SK-N-SH treated with all-trans-retinoic acid at 6 μM for 48 hours (cell line): Measurements from ENCODE around the gene UBE2I.

ENCODE experiments used
- ATAC-seq: fragments of 200-7000 bp; cut with Tn5 transposase; 3 replicates; pipeline ENCODE4 v1.9.1; 2020; ENCODE audit warnings: mild to moderate bottlenecking, moderate library complexity
- ARNTL ChIP-seq: fragments of 450-650 bp; formaldehyde crosslinking; IDR thresholded peaks from 2 replicates; pipeline ENCODE4 v1.5.0; 2020; ENCODE audit warnings: low read depth, mild to moderate bottlenecking, moderate library complexity, borderline replicate concordance
- CSDC2 ChIP-seq: fragments of 250-450 bp; sonication (Bioruptor Pico); IDR thresholded peaks from 2 replicates; pipeline ENCODE4 v1.5.0; 2020; ENCODE audit warnings: mild to moderate bottlenecking, moderate library complexity
- ESRRG ChIP-seq: fragments of 250-450 bp; sonication (Bioruptor Pico); IDR thresholded peaks from 2 replicates; pipeline ENCODE4 v1.6.1; 2021; ENCODE audit warnings: mild to moderate bottlenecking
- GLIS3 ChIP-seq: fragments of 250-450 bp; sonication (Bioruptor Pico); IDR thresholded peaks from 2 replicates; pipeline ENCODE4 v1.5.0; 2020; ENCODE audit warnings: mild to moderate bottlenecking, moderate library complexity
- ISL1 ChIP-seq: fragments of 250-450 bp; sonication (Bioruptor Pico); IDR thresholded peaks from 2 replicates; pipeline ENCODE4 v2.1.2; 2022; ENCODE audit warnings: mild to moderate bottlenecking, moderate library complexity
- PPARA ChIP-seq: fragments of 250-450 bp; sonication (Bioruptor Pico); IDR thresholded peaks from 2 replicates; pipeline ENCODE4 v1.5.0; 2020; ENCODE audit warnings: mild to moderate bottlenecking, borderline replicate concordance
- RARB ChIP-seq: fragments of 250-450 bp; sonication (Bioruptor Pico); IDR thresholded peaks from 2 replicates; pipeline ENCODE4 v1.8.0; 2021; ENCODE audit warnings: mild to moderate bottlenecking, moderate library complexity
- TCF4 ChIP-seq: fragments of 250-450 bp; sonication (Bioruptor Pico); IDR thresholded peaks from 2 replicates; pipeline ENCODE4 v1.8.0; 2021; ENCODE audit warnings: mild to moderate bottlenecking, moderate library complexity, borderline replicate concordance
- TOX ChIP-seq: fragments of 250-450 bp; sonication (Bioruptor Pico); IDR thresholded peaks from 2 replicates; pipeline ENCODE4 v1.8.0; 2021; ENCODE audit warnings: mild to moderate bottlenecking, moderate library complexity, borderline replicate concordance
- ZFP3 ChIP-seq: fragments of 250-450 bp; sonication (Bioruptor Pico); IDR thresholded peaks from 2 replicates; pipeline ENCODE4 v1.5.0; 2020; ENCODE audit warnings: mild to moderate bottlenecking, moderate library complexity
- ZNF565 ChIP-seq: fragments of 450-650 bp; formaldehyde crosslinking; conservative IDR thresholded peaks from 2 replicates; pipeline ENCODE4 v1.5.0; 2020; ENCODE audit warnings: low read depth, mild to moderate bottlenecking, moderate library complexity
- ZNF70 ChIP-seq: fragments of 450-650 bp; formaldehyde crosslinking; IDR thresholded peaks from 2 replicates; pipeline ENCODE4 v1.5.0; 2020; ENCODE audit warnings: mild to moderate bottlenecking, moderate library complexity
- ZNF8 ChIP-seq: fragments of 450-650 bp; formaldehyde crosslinking; IDR thresholded peaks from 2 replicates; pipeline ENCODE4 v1.5.0; 2020; ENCODE audit warnings: mild to moderate bottlenecking, moderate library complexity
- TF ChIP-seq, protein P1 (sequence below): fragments of 250-450 bp; sonication (Bioruptor Pico); IDR thresholded peaks from 2 replicates; pipeline ENCODE4 v1.5.1; 2021; ENCODE audit warnings: mild to moderate bottlenecking, moderate library complexity
- TF ChIP-seq, protein P2 (sequence below): fragments of 250-450 bp; sonication (Bioruptor Pico); IDR thresholded peaks from 2 replicates; pipeline ENCODE4 v1.8.0; 2020; ENCODE audit warnings: mild to moderate bottlenecking, moderate library complexity, borderline replicate concordance
- TF ChIP-seq, protein P3 (sequence below): fragments of 250-450 bp; sonication (Bioruptor Pico); IDR thresholded peaks from 2 replicates; pipeline ENCODE4 v1.8.0; 2021; ENCODE audit warnings: low read depth, mild to moderate bottlenecking, moderate library complexity, borderline replicate concordance
- TF ChIP-seq, protein P4 (sequence below): fragments of 250-450 bp; sonication (Bioruptor Pico); IDR thresholded peaks from 2 replicates; pipeline ENCODE4 v1.5.0; 2020; ENCODE audit warnings: mild to moderate bottlenecking, moderate library complexity

UBE2I gene

DNA sequence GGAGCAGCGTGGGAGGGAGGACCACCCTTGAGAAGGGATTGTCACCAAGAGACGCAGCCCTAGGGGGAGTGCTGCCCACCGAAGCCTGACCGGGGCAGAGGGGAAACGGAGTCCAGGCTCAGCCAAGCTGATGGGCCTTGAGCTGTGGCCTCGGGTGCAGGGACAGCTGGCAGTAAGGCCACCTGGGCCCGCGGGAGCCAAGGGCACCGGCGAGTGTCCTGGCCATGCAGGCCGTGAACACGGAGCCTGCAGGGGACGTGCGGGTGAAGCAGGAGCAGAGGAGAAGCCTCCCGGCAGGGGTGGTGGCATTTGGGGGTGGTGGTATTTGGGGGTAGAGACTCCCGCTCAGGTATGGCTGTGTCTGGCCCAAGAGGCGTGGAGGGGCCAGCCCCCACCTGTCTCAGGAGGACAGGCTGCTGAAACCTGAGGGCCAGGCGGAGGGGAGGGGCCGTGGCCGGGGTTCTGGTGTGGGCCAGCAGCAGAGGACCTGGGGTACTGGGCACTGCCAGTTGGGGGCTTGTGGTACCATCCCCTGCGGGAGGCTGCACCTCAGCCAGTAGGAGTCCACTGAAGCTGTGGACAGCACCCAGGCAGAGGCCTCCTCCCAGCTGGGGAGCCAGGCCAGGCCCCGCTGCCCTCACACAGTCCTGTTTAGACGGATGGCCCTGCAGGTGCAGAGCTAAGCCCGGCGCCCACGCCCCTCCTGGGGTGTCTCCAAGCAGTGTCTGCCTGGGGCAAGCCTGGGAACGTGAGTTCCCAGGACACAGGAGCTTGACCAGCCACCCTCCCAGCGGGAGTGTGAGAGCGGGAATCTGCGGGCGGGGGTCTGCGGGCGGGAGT, 46.8 kb downstream of the UBE2I start:
- ATAC-seq, result no peak
- TF ChIP-seq GLIS3 (CRISPR knock-in tag), result no peak
- TF ChIP-seq TOX (CRISPR knock-in tag), result no peak
- TF ChIP-seq, all 23 proteins: peak for 0

DNA sequence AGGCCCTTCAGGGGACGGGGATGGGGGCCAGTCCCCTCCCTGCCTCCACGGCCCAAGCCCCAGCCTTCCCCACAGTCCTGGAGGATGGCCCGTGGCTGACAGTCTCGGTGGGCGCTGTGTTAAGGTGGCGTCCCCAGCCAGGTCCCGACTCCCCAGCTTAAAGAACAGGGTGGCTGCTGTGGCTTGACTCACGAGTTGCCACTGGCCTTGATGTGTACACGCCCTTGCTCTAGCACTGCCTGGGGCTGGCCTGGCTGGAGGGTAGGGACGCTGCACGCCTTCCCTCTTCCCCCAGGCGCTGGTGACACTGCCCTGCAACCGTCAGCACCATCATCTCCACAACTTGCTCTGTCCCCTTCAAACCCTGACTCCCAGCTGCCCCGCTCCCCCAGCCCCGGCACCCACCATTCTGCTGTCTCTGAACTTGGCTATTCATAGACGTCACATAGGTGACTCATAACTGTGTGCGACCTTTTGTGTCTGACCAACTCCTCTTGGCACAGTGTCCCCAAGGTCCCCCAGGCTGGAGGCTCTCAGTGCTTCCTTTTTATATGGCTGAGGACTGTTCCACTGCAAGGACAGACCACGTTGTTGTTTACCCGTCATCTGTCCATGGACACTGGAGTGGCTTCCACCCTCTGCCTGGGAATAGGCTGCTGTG, 48.6 kb downstream of the UBE2I start:
- no peak for ATAC-seq
- no peak for TF ChIP-seq ESRRG (CRISPR knock-in tag)
- TF ChIP-seq PPARA (CRISPR knock-in tag), result no peak
- no peak for TF ChIP-seq ZFP3 (CRISPR knock-in tag)
- no peak for TF ChIP-seq ARNTL (CRISPR knock-in tag)
- TF ChIP-seq, protein P1, sequence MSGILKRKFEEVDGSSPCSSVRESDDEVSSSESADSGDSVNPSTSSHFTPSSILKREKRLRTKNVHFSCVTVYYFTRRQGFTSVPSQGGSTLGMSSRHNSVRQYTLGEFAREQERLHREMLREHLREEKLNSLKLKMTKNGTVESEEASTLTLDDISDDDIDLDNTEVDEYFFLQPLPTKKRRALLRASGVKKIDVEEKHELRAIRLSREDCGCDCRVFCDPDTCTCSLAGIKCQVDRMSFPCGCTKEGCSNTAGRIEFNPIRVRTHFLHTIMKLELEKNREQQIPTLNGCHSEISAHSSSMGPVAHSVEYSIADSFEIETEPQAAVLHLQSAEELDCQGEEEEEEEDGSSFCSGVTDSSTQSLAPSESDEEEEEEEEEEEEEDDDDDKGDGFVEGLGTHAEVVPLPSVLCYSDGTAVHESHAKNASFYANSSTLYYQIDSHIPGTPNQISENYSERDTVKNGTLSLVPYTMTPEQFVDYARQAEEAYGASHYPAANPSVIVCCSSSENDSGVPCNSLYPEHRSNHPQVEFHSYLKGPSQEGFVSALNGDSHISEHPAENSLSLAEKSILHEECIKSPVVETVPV, result no peak
- TF ChIP-seq RARB (CRISPR knock-in tag), result no peak
- TF ChIP-seq GLIS3 (CRISPR knock-in tag), result no peak
- TF ChIP-seq ZNF8, result no peak
- TF ChIP-seq CSDC2 (CRISPR knock-in tag), result no peak
- TF ChIP-seq, protein P2, sequence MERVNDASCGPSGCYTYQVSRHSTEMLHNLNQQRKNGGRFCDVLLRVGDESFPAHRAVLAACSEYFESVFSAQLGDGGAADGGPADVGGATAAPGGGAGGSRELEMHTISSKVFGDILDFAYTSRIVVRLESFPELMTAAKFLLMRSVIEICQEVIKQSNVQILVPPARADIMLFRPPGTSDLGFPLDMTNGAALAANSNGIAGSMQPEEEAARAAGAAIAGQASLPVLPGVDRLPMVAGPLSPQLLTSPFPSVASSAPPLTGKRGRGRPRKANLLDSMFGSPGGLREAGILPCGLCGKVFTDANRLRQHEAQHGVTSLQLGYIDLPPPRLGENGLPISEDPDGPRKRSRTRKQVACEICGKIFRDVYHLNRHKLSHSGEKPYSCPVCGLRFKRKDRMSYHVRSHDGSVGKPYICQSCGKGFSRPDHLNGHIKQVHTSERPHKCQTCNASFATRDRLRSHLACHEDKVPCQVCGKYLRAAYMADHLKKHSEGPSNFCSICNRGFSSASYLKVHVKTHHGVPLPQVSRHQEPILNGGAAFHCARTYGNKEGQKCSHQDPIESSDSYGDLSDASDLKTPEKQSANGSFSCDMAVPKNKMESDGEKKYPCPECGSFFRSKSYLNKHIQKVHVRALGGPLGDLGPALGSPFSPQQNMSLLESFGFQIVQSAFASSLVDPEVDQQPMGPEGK, result no peak
- no peak for TF ChIP-seq ZNF565
- TF ChIP-seq TOX (CRISPR knock-in tag), result no peak
- TF ChIP-seq ZNF70 (CRISPR knock-in tag), result no peak

DNA sequence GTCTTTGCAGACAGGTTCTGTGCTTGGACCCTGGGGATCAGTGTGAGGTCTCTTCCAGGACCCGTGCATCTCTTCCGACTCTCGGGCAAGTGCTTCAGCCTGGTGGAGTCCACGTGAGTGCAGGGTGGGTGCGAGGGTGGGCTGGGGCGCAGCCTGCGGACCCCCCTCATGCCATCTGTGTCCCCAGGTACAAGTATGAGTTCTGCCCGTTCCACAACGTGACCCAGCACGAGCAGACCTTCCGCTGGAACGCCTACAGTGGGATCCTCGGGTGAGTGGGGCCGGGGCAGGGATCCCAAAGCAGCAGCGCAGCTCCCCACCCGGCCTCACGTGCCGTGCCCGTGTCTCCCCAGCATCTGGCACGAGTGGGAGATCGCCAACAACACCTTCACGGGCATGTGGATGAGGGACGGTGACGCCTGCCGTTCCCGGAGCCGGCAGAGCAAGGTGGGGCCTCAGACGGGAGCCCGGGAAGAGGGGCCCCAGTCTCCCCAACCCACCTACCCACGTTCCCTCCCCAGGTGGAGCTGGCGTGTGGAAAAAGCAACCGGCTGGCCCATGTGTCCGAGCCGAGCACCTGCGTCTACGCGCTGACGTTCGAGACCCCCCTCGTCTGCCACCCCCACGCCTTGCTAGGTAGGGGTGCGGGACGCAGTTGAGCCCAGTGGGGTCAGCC, 52.4 kb downstream of the UBE2I start:
- TF ChIP-seq GLIS3 (CRISPR knock-in tag), result no peak
- no peak for TF ChIP-seq TCF4 (CRISPR knock-in tag)
- TF ChIP-seq, protein P2, result no peak
- TF ChIP-seq ARNTL (CRISPR knock-in tag), result no peak
- no peak for ATAC-seq

DNA sequence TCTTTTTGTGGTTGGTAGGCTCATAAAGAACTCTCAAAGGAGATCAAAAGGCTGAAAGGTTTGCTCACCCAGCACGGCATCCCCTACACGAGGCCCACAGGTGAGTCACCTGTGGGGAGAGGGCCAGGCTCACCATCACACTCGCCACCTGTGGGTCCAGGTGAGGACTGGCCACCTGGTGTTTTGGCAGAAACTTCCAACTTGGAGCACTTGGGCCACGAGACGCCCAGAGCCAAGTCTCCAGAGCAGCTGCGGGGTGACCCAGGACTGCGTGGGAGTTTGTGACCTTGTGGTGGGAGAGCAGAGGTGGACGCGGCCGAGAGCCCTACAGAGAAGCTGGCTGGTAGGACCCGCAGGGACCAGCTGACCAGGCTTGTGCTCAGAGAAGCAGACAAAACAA, 53.4 kb downstream of the UBE2I start:
- no peak for TF ChIP-seq CSDC2 (CRISPR knock-in tag)
- no peak for TF ChIP-seq ISL1 (CRISPR knock-in tag)
- TF ChIP-seq ZFP3 (CRISPR knock-in tag), result no peak
- TF ChIP-seq, protein P3, sequence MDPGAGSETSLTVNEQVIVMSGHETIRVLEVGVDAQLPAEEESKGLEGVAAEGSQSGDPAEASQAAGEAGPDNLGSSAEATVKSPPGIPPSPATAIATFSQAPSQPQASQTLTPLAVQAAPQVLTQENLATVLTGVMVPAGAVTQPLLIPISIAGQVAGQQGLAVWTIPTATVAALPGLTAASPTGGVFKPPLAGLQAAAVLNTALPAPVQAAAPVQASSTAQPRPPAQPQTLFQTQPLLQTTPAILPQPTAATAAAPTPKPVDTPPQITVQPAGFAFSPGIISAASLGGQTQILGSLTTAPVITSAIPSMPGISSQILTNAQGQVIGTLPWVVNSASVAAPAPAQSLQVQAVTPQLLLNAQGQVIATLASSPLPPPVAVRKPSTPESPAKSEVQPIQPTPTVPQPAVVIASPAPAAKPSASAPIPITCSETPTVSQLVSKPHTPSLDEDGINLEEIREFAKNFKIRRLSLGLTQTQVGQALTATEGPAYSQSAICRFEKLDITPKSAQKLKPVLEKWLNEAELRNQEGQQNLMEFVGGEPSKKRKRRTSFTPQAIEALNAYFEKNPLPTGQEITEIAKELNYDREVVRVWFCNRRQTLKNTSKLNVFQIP, result no peak
- TF ChIP-seq PPARA (CRISPR knock-in tag), result no peak
- TF ChIP-seq RARB (CRISPR knock-in tag), result no peak
- TF ChIP-seq GLIS3 (CRISPR knock-in tag), result no peak
- TF ChIP-seq, protein P4, sequence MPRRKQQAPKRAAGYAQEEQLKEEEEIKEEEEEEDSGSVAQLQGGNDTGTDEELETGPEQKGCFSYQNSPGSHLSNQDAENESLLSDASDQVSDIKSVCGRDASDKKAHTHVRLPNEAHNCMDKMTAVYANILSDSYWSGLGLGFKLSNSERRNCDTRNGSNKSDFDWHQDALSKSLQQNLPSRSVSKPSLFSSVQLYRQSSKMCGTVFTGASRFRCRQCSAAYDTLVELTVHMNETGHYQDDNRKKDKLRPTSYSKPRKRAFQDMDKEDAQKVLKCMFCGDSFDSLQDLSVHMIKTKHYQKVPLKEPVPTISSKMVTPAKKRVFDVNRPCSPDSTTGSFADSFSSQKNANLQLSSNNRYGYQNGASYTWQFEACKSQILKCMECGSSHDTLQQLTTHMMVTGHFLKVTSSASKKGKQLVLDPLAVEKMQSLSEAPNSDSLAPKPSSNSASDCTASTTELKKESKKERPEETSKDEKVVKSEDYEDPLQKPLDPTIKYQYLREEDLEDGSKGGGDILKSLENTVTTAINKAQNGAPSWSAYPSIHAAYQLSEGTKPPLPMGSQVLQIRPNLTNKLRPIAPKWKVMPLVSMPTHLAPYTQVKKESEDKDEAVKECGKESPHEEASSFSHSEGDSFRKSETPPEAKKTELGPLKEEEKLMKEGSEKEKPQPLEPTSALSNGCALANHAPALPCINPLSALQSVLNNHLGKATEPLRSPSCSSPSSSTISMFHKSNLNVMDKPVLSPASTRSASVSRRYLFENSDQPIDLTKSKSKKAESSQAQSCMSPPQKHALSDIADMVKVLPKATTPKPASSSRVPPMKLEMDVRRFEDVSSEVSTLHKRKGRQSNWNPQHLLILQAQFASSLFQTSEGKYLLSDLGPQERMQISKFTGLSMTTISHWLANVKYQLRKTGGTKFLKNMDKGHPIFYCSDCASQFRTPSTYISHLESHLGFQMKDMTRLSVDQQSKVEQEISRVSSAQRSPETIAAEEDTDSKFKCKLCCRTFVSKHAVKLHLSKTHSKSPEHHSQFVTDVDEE (CRISPR knock-in tag), result no peak
- TF ChIP-seq ARNTL (CRISPR knock-in tag), result no peak
- ATAC-seq, result no peak
